Activated CD8-positive, alpha-beta memory T cell treated with anti-CD3 and anti-CD28 coated beads, Interleukin-2, amount 50 U/mL, for 24 hours (primary cell): Measurements from ENCODE around the gene FOXG1.

Experiments
- DNase-seq: peaks from one replicate; pipeline ENCODE4 v3.0.0-alpha.2; 2020; ENCODE audit errors: extremely low read depth

Gene FOXG1

DNA sequence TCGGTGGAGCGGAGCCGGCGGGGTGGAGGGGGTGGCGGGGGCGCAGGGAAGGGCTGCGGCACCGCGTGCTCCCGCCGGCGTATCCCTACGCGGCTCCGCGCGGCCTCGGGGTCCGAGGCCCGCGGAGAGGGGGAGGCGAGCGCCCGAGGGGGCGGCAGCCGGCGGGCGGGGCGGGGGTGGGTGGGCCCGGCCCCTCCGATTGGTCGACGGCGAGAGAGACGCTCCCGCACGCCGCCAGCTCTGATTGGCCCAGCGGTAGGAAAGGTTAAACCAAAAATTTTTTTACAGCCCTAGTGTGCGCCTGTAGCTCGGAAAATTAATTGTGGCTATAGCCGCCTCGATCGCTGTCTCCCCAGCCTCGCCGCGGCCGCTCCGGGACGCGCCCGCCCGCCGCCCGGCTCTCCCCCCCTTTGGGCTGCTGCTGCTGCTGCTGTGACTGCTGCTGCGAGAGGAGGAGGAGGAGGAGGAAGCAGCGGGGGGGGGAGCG, at the start of gene FOXG1:
FOXG1 (plus strand) TSS at position 319 of the 487 bp plus-strand sequence. CDS start 493 bp downstream, outside the sequence.
- DNase-seq: no peak

GRCh38 chr14:28719130-28719529, 47.5 kb upstream of the FOXG1 start:
- DNase-seq: no peak

DNA sequence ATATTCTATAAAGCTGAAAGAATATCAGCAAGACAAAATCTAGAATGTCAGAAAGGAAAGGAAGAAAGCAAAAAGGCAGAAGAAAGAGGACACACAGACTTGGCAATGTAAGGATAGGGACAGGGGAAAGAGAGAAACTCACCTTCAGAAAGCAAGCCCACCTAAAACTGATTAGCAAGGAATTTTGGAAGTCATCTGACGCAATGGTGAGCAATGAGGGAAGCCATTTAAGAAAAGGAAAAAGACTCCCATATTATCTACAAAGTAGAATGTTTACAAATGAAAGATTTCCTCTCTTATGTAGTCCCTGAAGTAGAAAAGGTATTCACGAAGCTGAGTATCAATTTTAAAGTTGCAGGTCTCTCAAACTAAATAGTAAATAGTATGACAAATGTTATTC, 35.2 kb upstream of the FOXG1 start:
- DNase-seq: no peak

- DNase-seq: no peak
Observed at GRCh38 chr14:28742171-28742846, 24.3 kb upstream of the FOXG1 start.

DNA sequence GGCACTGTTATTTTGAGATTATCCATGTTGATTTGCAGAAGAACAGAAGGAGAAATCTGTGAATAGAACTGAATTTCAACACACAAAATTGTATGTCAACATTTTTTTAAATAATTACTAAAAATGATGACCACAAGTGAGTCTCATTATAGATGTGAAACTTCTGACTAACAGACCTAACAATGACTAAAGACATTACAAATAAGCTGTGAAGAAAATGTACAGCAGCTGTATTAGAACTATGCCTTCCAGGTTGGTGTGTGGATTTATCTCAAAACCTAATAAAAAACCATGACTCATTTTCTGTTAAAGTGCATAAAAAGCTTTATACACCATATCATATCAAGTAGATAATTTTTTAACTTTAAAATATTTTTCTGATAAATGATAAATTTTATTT, 22.5 kb upstream of the FOXG1 start:
- no peak for DNase-seq

DNA sequence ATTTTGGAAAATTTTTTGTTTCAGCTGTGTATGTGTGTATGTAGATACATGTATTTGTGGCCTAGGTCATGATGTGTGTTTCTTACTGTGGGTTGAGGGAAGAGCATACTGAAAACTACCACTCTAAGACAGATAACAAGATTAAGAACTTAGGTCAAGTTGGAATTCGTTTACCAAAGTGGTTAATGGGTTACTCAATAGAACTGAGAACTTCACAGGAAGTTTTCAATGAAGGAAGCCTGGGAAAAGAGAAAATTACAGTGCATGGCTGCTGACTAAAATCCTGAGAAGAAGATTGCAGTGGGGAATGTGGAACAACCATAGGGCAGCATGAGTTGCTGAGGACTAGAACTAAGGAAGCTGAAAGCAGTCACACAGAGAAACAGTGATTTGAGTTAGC, 21.4 kb upstream of the FOXG1 start:
- DNase-seq: no peak

- DNase-seq: no peak
Observed at GRCh38 chr14:28746247-28746646, 20.3 kb upstream of the FOXG1 start.

DNA sequence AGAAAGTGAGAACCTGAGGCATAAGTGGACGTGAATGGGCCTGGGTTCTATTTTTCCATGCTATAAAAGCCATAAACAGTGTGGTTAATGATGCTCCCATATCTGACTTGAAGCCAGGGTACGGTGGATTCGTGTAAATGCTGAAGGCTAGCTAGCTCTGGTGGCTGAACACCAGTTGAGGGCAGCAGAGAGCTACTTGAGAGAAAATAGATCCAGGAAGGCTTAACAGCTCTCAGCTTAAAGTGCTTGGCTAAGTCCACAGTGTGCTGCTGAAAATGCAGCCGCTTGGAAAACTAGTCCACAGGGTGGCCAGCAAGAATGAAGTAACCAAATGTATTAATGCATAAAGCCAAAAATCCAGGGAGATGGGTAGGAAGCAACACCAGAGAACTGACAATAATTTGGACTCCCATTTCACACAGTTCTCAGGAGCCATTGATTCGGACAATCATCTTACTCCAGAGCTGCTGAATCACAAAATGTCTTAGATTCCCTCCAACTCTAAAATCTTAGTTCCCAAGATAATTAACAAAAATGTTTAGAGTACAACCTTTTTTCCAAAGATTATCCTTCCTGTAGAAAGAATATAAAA, 15.0 kb upstream of the FOXG1 start:
- DNase-seq: no peak

DNA sequence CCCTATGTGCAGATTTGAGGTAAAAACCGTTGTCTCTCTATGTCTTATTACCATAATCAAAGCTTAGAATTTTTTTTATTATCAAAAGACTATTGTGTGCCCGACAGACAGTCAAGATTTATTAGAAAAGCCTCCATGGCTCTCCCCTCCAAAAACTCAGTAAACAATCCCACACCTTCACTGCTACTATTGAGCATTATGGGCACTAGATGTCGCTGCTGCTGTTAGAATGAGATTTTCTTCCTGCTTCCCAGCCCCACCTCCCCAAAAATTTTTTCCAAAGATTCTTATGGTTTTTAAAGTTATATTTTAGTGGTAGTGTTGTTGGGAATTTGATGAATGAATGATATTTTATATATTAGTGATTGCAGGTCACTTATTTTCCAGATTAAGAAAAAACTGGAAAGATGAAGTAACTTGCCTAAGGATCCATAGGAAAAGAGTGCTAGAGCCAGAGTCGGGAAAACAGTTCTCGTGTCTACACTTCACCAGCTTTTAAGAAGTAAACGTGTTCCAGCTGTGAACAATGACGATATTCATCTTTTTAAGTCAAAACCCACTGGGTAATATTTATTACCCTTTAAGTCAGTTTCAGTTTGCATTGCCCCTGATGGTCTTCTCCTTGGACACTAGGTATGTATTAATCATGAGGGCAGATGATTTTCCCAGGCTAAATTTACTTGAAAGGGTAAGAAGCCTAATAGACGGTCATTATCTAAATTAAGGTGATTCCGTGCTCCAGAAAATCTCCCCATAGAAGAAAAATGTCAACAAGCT, 12.2 kb upstream of the FOXG1 start:
- no peak for DNase-seq

DNA sequence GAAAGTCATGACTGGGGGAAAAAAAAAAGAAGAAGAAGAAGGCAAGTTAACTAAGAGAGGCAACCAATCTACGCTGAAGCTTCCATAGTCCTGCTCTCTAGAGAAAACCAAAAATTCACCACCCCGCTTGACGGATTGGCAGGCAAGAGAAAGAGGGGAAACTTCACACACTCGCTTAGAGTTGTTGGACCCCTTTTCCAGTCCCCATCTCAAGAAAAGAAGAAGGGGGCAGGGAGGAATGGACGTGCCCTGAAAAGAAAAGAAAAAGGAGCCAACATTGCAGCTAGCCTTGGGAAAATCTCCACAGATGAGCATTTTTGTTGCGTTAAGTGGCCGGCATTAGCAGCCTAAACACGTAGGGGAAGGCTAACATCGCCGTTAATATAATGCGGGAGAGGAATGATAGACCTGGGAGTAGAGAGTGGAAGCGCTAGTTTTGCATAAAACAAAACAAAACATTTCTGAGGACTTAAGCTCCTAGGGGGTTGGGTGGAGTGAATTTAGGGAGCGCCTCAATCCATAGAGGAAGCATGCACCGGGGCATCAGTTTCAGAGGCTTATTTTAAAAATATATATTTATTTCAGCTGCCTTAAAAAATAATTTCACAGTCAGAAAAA, 11.3 kb upstream of the FOXG1 start:
- DNase-seq: no peak

- DNase-seq: no peak
Observed at GRCh38 chr14:28755884-28756268, 10.7 kb upstream of the FOXG1 start.

- DNase-seq: no peak
Observed at GRCh38 chr14:28756269-28756883, 10.2 kb upstream of the FOXG1 start.

DNA sequence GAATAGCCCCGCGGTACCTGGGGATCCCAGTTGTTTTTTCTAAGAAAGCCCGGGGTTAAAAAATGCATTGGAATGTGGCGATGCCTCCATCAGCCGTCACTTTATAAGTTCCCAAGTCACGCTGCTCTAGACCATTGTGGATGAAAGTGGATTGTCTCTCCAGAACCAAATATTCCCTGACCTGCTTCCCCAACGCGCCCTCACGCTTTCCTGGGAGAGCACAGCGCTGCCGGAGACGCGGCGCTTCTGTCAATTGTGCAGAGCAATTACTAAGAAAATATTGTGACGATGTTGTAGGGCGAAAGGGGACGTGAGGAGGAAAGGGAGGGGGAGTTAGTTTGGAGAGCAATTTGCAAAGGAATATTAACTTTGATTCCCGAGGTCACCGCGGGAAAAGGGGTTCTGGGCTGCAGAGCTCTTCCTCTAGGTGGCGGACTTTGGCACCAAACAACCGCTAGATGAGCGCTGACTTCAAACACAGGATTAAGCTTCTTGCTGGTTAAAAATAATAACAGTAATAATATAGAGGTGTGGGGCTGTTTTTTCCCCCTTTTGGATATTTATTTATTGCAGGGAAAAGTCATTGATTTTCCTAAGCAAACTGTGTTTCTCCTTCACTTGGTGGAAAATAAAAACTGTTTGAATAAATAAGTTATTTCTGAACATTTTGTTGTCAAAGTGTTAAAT, 9.6 kb upstream of the FOXG1 start:
- DNase-seq: no peak

GRCh38 chr14:28757786-28758185, 8.8 kb upstream of the FOXG1 start:
- DNase-seq: no peak

- no peak for DNase-seq
Observed at GRCh38 chr14:28758253-28758884, 8.2 kb upstream of the FOXG1 start.

GRCh38 chr14:28758885-28759652, 7.5 kb upstream of the FOXG1 start:
- DNase-seq: no peak

DNA sequence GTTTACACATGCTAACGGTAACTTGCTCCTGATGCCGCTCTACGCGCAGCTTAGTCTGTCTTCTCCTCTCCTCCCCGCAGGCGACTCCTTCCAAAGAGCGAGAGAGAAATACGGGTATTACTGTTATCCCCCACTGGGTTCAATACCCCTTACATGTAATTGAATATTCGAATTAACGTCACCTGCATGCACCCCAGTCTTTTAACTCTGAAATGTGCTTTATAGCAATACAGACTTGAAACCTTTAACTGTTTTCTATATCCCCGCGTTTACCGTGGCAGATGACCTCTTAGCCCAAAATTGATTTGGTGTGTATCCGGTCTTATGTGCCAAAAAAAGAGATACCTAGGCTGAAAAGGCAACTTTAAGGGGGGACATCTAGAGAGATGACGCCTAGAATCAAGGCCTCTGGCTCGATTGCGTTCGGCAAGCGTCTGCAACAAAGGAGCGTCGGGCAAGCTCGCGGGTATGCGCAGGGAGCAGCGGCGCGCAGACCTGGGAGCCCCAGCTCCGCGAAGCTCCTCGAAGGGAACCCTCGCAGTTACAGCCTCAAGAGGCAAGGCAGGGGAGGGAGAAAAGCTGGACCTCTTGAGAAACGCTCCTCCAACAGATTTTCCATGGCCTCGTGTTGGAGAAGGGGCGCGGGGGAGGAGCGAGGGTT, 6.8 kb upstream of the FOXG1 start:
- no peak for DNase-seq

DNA sequence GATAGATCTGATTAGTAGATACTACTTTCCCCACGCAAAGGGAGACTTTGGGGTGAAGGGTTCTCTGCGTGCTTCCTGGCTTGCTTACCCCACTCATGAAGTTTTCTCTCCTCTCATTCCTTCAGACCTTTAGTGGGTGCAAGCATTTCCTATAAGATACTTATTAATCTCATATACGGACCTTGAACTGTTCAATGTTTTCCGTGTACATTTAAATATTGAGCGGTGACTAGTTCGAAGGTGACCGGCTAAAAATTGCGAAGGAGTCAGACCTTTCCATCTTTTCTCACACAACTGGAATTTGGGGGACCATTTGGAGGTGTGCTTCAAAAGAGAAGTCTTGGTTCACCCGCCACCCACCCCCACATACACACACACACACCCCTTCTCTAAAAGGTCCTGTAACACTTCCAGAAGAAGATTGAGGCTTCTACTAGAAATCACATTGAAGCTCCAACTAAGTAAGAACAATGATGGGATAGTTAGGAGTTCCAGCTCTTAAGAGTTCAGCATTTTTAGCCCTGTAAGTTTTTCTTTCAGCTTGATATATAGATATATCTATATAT, 6.1 kb upstream of the FOXG1 start:
- no peak for DNase-seq
